ENCODE measurements around the gene WWC2. TPM values are rescaled to one million over a fixed set of nuclear protein-coding genes. Genes with fewer than 3 reads are reported as not detected.
"Not testable (repeated sequence)": the region's sequence is repeated elsewhere in the genome, so short reads cannot be mapped to it uniquely, and the experiment has no call there.

WWC2 gene
- total RNA-seq, 1 donor from 2014 or later = 221 TPM

GRCh38 chr4:183299464-183299863 is 200.4 kb downstream of the WWC2 start:
- no peak for DNase-seq (ENCODE audit: low read depth)

GRCh38 chr4:183300070-183300469 is 201.0 kb downstream of the WWC2 start:
- no peak for DNase-seq (ENCODE audit: low read depth)

GRCh38 chr4:183300655-183301054 is 201.6 kb downstream of the WWC2 start:
- DNase-seq (ENCODE audit: low read depth) = no peak

- no peak for DNase-seq (ENCODE audit: low read depth)
These were observed 204.2 kb downstream of the WWC2 start for GRCh38 chr4:183303301-183303700.

- DNase-seq (ENCODE audit: low read depth) = no peak
These were observed 205.0 kb downstream of the WWC2 start for GRCh38 chr4:183304067-183304466.

- no peak for DNase-seq (ENCODE audit: low read depth)
These were observed 205.5 kb downstream of the WWC2 start for GRCh38 chr4:183304538-183304937.

GRCh38 chr4:183306811-183307210 is 207.8 kb downstream of the WWC2 start:
- DNase-seq (ENCODE audit: low read depth) = no peak

- DNase-seq (ENCODE audit: low read depth) = no peak
These were observed 213.8 kb downstream of the WWC2 start for GRCh38 chr4:183312841-183313240.

GRCh38 chr4:183314336-183314735 is 215.3 kb downstream of the WWC2 start:
- DNase-seq (ENCODE audit: low read depth) = no peak

GRCh38 chr4:183314806-183315205 is 215.7 kb downstream of the WWC2 start:
- DNase-seq (ENCODE audit: low read depth) = no peak

GRCh38 chr4:183318656-183319055 is 219.6 kb downstream of the WWC2 start:
- DNase-seq (ENCODE audit: low read depth) = no peak

- no peak for DNase-seq (ENCODE audit: low read depth)
These were observed 221.4 kb downstream of the WWC2 start, which contains the start of gene CLDN22 for GRCh38 chr4:183320211-183321059. TSS of gene CLDN22 (minus strand) at chr4:183320276. CDS start at chr4:183320218, 58 bp downstream.

GRCh38 chr4:183321079-183321478 is 222.0 kb downstream of the WWC2 start:
- DNase-seq (ENCODE audit: low read depth) = no peak

- no peak for DNase-seq (ENCODE audit: low read depth)
These were observed 222.5 kb downstream of the WWC2 start for GRCh38 chr4:183321516-183321915.

GRCh38 chr4:183322326-183322725 is 223.3 kb downstream of the WWC2 start, which contains the start of gene CLDN24:
TSS of gene CLDN24 (minus strand) at chr4:183322426. CDS start at chr4:183322426, 0 bp downstream.
- no peak for DNase-seq (ENCODE audit: low read depth)

- DNase-seq (ENCODE audit: low read depth) = no peak
These were observed 224.2 kb downstream of the WWC2 start for GRCh38 chr4:183323295-183323694.

- not testable (repeated sequence) for DNase-seq (ENCODE audit: low read depth)
These were observed 225.0 kb downstream of the WWC2 start for GRCh38 chr4:183324056-183324455.

- no peak for DNase-seq (ENCODE audit: low read depth)
These were observed 225.6 kb downstream of the WWC2 start for GRCh38 chr4:183324619-183325018.

GRCh38 chr4:183326387-183326786 is 227.3 kb downstream of the WWC2 start:
- DNase-seq (ENCODE audit: low read depth) = not testable (repeated sequence)

GRCh38 chr4:183326853-183327252 is 227.8 kb downstream of the WWC2 start:
- no peak for DNase-seq (ENCODE audit: low read depth)

GRCh38 chr4:183327827-183328226 is 228.8 kb downstream of the WWC2 start:
- DNase-seq (ENCODE audit: low read depth) = no peak

GRCh38 chr4:183328832-183329231 is 229.8 kb downstream of the WWC2 start:
- DNase-seq (ENCODE audit: low read depth) = no peak

- no peak for DNase-seq (ENCODE audit: low read depth)
These were observed 230.2 kb downstream of the WWC2 start for GRCh38 chr4:183329244-183329643.

All from renal cortical epithelial cell (primary cell).